ENCODE measurements around the gene GUCY2C.

GUCY2C gene

GRCh38 chr12:14635776-14636175 is 60.6 kb downstream of the GUCY2C start:
- peak; percentile 6 for DNase-seq (ENCODE audit: low read depth)

GRCh38 chr12:14630793-14631192 is 65.6 kb downstream of the GUCY2C start:
- H3K4me3 ChIP-seq (ENCODE audit: low read depth, low read length): no peak overlapping the region
- no peak for DNase-seq (ENCODE audit: low read depth)

More at GRCh38 chr12:14635776-14636175, 60.6 kb downstream of the GUCY2C start:
- no peak overlapping the region for H3K4me3 ChIP-seq (ENCODE audit: low read depth, low read length)

- peak; percentile 23 for DNase-seq (ENCODE audit: low read depth)
- no peak overlapping the region for H3K4me3 ChIP-seq (ENCODE audit: low read depth, low read length)
These were observed 66.3 kb downstream of the GUCY2C start for GRCh38 chr12:14629832-14630710.

- no peak overlapping the region for H3K4me3 ChIP-seq (ENCODE audit: low read depth, low read length)
- DNase-seq (ENCODE audit: low read depth): no peak
These were observed 67.6 kb downstream of the GUCY2C start for GRCh38 chr12:14628771-14629170.

GRCh38 chr12:14621826-14622225 is 74.6 kb downstream of the GUCY2C start:
- no peak overlapping the region for H3K4me3 ChIP-seq (ENCODE audit: low read depth, low read length)

GRCh38 chr12:14619741-14620501 is 76.5 kb downstream of the GUCY2C start:
- H3K4me3 ChIP-seq (ENCODE audit: low read depth, low read length): no peak overlapping the region
- DNase-seq (ENCODE audit: low read depth): no peak

More at GRCh38 chr12:14621826-14622225, 74.6 kb downstream of the GUCY2C start:
- DNase-seq (ENCODE audit: low read depth): no peak

- no peak for DNase-seq (ENCODE audit: low read depth)
- H3K4me3 ChIP-seq (ENCODE audit: low read depth, low read length): no peak overlapping the region
These were observed 77.4 kb downstream of the GUCY2C start for GRCh38 chr12:14618983-14619382.

GRCh38 chr12:14614704-14615121 is 81.7 kb downstream of the GUCY2C start:
- no peak overlapping the region for H3K4me3 ChIP-seq (ENCODE audit: low read depth, low read length)
- DNase-seq (ENCODE audit: low read depth): no peak

- no peak overlapping the region for H3K4me3 ChIP-seq (ENCODE audit: low read depth, low read length)
- no peak for DNase-seq (ENCODE audit: low read depth)
These were observed 82.7 kb downstream of the GUCY2C start for GRCh38 chr12:14613718-14614117.

- no peak for DNase-seq (ENCODE audit: low read depth)
- no peak overlapping the region for H3K4me3 ChIP-seq (ENCODE audit: low read depth, low read length)
These were observed 83.4 kb downstream of the GUCY2C start for GRCh38 chr12:14612898-14613445.

GRCh38 chr12:14612250-14612649 is 84.1 kb downstream of the GUCY2C start:
- DNase-seq (ENCODE audit: low read depth): no peak
- H3K4me3 ChIP-seq (ENCODE audit: low read depth, low read length): no peak overlapping the region

- no peak overlapping the region for H3K4me3 ChIP-seq (ENCODE audit: low read depth, low read length)
- DNase-seq (ENCODE audit: low read depth): no peak
These were observed 84.7 kb downstream of the GUCY2C start for GRCh38 chr12:14611640-14612203.

GRCh38 chr12:14607568-14607967 is 88.8 kb downstream of the GUCY2C start:
- H3K4me3 ChIP-seq (ENCODE audit: low read depth, low read length): no peak overlapping the region
- no peak for DNase-seq (ENCODE audit: low read depth)

GRCh38 chr12:14605401-14605989 is 90.9 kb downstream of the GUCY2C start:
- DNase-seq (ENCODE audit: low read depth): no peak
- no peak overlapping the region for H3K4me3 ChIP-seq (ENCODE audit: low read depth, low read length)

- no peak for DNase-seq (ENCODE audit: low read depth)
- H3K4me3 ChIP-seq (ENCODE audit: low read depth, low read length): no peak overlapping the region
These were observed 94.5 kb downstream of the GUCY2C start for GRCh38 chr12:14601692-14602478.

- DNase-seq (ENCODE audit: low read depth): no peak
- no peak overlapping the region for H3K4me3 ChIP-seq (ENCODE audit: low read depth, low read length)
These were observed 98.9 kb downstream of the GUCY2C start for GRCh38 chr12:14597480-14597879.

GRCh38 chr12:14591719-14592118 is 104.7 kb downstream of the GUCY2C start:
- no peak for DNase-seq (ENCODE audit: low read depth)
- H3K4me3 ChIP-seq (ENCODE audit: low read depth, low read length): no peak overlapping the region

- DNase-seq (ENCODE audit: low read depth): no peak
These were observed 107.0 kb downstream of the GUCY2C start for GRCh38 chr12:14589169-14590004.

More at GRCh38 chr12:14589169-14590004, 107.0 kb downstream of the GUCY2C start:
- no peak overlapping the region for H3K4me3 ChIP-seq (ENCODE audit: low read depth, low read length)
